CD4-positive, alpha-beta T cell treated with Interleukin-17A for 1 hour (primary cell): ENCODE data around the gene TP53RK.

ENCODE experiments used
- DNase-seq: peaks from one replicate; pipeline ENCODE4 v3.0.0-alpha.2; 2020

The TP53RK gene

GRCh38 chr20:46705378-46705729, 16.1 kb upstream of the TP53RK start:
- DNase-seq = no peak

- no peak for DNase-seq
These were observed 15.6 kb upstream of the TP53RK start for GRCh38 chr20:46704714-46705377.

- no peak for DNase-seq
These were observed 14.2 kb upstream of the TP53RK start for GRCh38 chr20:46703435-46703834.

- DNase-seq = no peak
These were observed 13.4 kb upstream of the TP53RK start for GRCh38 chr20:46702447-46703203.

- no peak for DNase-seq
These were observed 12.7 kb upstream of the TP53RK start for GRCh38 chr20:46701986-46702385.

GRCh38 chr20:46701556-46701955, 12.3 kb upstream of the TP53RK start:
- no peak for DNase-seq

- no peak for DNase-seq
These were observed 11.8 kb upstream of the TP53RK start for GRCh38 chr20:46701057-46701456.

GRCh38 chr20:46700481-46700880, 11.2 kb upstream of the TP53RK start:
- no peak for DNase-seq

- DNase-seq = no peak
These were observed 10.6 kb upstream of the TP53RK start for GRCh38 chr20:46699651-46700359.

- DNase-seq = no peak
These were observed 9.5 kb upstream of the TP53RK start for GRCh38 chr20:46698788-46699187.

GRCh38 chr20:46696791-46697279, 7.6 kb upstream of the TP53RK start:
- DNase-seq = no peak

GRCh38 chr20:46695892-46696291, 6.6 kb upstream of the TP53RK start:
- DNase-seq = no peak

- peak; percentile 45 for DNase-seq
These were observed 5.2 kb upstream of the TP53RK start for GRCh38 chr20:46694484-46694883.

GRCh38 chr20:46691196-46691595, 2.0 kb upstream of the TP53RK start:
- no peak for DNase-seq

GRCh38 chr20:46690219-46691106, 1.2 kb upstream of the TP53RK start:
- DNase-seq = no peak

- no peak for DNase-seq
These were observed 476 bp upstream of the TP53RK start for GRCh38 chr20:46689754-46690085.

- DNase-seq = no peak
These were observed 828 bp downstream of the TP53RK start for GRCh38 chr20:46688151-46689081.

GRCh38 chr20:46683939-46684750, 5.1 kb downstream of the TP53RK start:
- DNase-seq = no peak

GRCh38 chr20:46683668-46683938, 5.6 kb downstream of the TP53RK start:
- DNase-seq = no peak

GRCh38 chr20:46683011-46683667, 6.1 kb downstream of the TP53RK start:
- DNase-seq = no peak
